Measurements from ENCODE around the gene RASL12.
"Not testable (repeated sequence)": the region's sequence is repeated elsewhere in the genome, so short reads cannot be mapped to it uniquely, and the experiment has no call there.

The RASL12 gene

GRCh38 chr15:65055201-65055870, 12.5 kb downstream of the RASL12 start:
- DNase-seq (ENCODE audit: low spot score), result no peak

GRCh38 chr15:65054333-65055200, 13.2 kb downstream of the RASL12 start:
- peak; percentile 63 for DNase-seq (ENCODE audit: low spot score)

GRCh38 chr15:65052956-65053355, 14.8 kb downstream of the RASL12 start:
- no peak for DNase-seq (ENCODE audit: low spot score)

GRCh38 chr15:65051266-65051665, 16.5 kb downstream of the RASL12 start:
- no peak for DNase-seq (ENCODE audit: low spot score)

- no peak for DNase-seq (ENCODE audit: low spot score)
Observed at GRCh38 chr15:65050270-65050669, 17.5 kb downstream of the RASL12 start.

- DNase-seq (ENCODE audit: low spot score), result peak; percentile 83
Observed at GRCh38 chr15:65049418-65049840, 18.4 kb downstream of the RASL12 start.

GRCh38 chr15:65048241-65048640, 19.6 kb downstream of the RASL12 start:
- DNase-seq (ENCODE audit: low spot score), result no peak

- no peak for DNase-seq (ENCODE audit: low spot score)
Observed at GRCh38 chr15:65044724-65045481, 22.9 kb downstream of the RASL12 start, which contains the start of gene SLC51B. TSS of gene SLC51B (plus strand) at chr15:65045387. CDS start at chr15:65050005, 4,618 bp downstream.

GRCh38 chr15:65044218-65044617, 23.6 kb downstream of the RASL12 start:
- DNase-seq (ENCODE audit: low spot score), result not testable (repeated sequence)

- peak; percentile 37 for DNase-seq (ENCODE audit: low spot score)
Observed at GRCh38 chr15:65042776-65043327, 24.9 kb downstream of the RASL12 start.

- no peak for DNase-seq (ENCODE audit: low spot score)
Observed at GRCh38 chr15:65041787-65042186, 26.0 kb downstream of the RASL12 start.

- DNase-seq (ENCODE audit: low spot score), result no peak
Observed at GRCh38 chr15:65040461-65040860, 27.3 kb downstream of the RASL12 start.

GRCh38 chr15:65038836-65039235, 29.0 kb downstream of the RASL12 start:
- peak; percentile 26 for DNase-seq (ENCODE audit: low spot score)

GRCh38 chr15:65038428-65038827, 29.4 kb downstream of the RASL12 start:
- no peak for DNase-seq (ENCODE audit: low spot score)

- no peak for DNase-seq (ENCODE audit: low spot score)
Observed at GRCh38 chr15:65037309-65037708, 30.5 kb downstream of the RASL12 start.

GRCh38 chr15:65034719-65035118, 33.1 kb downstream of the RASL12 start:
- no peak for DNase-seq (ENCODE audit: low spot score)

- DNase-seq (ENCODE audit: low spot score), result peak; percentile 44
Observed at GRCh38 chr15:65033659-65034269, 34.0 kb downstream of the RASL12 start.

GRCh38 chr15:65032801-65033537, 34.8 kb downstream of the RASL12 start:
- DNase-seq (ENCODE audit: low spot score), result peak; percentile 85

- no peak for DNase-seq (ENCODE audit: low spot score)
Observed at GRCh38 chr15:65029736-65030208, 38.0 kb downstream of the RASL12 start.

GRCh38 chr15:65028921-65029735, 38.7 kb downstream of the RASL12 start, which contains the start of gene MTFMT:
TSS of gene MTFMT (minus strand) at chr15:65029639. CDS start at chr15:65029613, 26 bp downstream.
- peak; percentile 69 for DNase-seq (ENCODE audit: low spot score)
